KOPT-K1 (cell line): ENCODE data around the gene GATAD2A.

Experiments
- H3K27ac ChIP-seq: fragments of 200-600 bp; sonication (generic); 2 replicates; pipeline ENCODE4 v1.5.1; 2016; ENCODE audit warnings: antibody characterized with exemption, mild to moderate bottlenecking, low read depth, low read length; ENCODE audit not compliant: poor library complexity, severe bottlenecking
- H3K36me3 ChIP-seq: fragments of 200-600 bp; sonication (generic); 2 replicates; pipeline ENCODE4 v1.5.1; 2017; ENCODE audit warnings: antibody characterized with exemption, mild to moderate bottlenecking, low read length, moderate library complexity; ENCODE audit not compliant: insufficient read depth
- H3K9me3 ChIP-seq: fragments of 200-600 bp; sonication (generic); 2 replicates; pipeline ENCODE4 v1.5.1; 2017; ENCODE audit warnings: antibody characterized with exemption, low read length, mild to moderate bottlenecking; ENCODE audit not compliant: insufficient read depth, poor library complexity, severe bottlenecking

Gene GATAD2A

DNA sequence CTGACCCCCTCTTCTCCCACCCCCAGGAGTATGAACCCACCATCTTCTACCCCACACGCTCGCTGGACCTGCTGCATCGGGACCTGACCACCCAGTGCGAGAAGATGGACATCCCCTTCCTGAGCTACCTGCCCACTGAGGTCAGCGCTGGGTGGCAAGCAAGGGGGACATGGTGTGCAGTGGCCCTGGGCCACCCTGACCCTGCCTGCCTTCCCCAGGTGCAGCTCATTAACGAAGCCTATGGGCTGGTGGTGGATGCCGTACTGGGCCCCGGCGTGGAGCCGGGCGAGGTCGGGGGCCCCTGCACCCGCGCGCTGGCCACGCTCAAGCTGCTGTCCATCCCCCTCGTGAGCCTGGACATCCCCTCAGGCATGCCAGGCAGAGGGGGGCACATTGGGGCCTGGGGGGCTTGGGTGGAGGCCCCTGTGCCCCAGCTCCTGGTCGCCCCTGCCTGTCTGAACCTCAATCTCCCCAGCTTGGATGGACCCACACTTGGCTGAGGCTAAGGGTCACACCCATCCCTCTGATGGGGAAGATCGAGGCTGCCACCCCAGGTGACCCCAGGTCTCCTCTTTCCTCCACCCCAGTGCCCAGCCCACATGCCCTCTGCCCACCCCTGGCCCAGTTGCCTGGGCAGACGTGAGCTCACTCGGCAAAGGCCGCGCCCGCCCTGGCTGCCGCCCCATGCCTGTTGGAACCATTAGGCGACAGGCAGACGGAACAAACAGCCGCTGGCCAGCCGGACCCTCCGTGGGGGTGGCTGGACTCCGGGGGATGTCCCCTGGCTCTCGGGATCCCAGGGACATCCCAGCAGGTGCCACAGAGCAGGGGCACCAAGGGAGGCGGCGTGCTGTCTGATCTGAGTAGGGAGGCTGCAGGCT, 130.1 kb downstream of the GATAD2A start:
- no peaks in the 10 kb centered on the region for H3K9me3 ChIP-seq
- peaks cover 15% of the 10 kb centered on the region; the same call in 1 of the 2 replicates for H3K36me3 ChIP-seq
- no peak overlapping the region for H3K27ac ChIP-seq

DNA sequence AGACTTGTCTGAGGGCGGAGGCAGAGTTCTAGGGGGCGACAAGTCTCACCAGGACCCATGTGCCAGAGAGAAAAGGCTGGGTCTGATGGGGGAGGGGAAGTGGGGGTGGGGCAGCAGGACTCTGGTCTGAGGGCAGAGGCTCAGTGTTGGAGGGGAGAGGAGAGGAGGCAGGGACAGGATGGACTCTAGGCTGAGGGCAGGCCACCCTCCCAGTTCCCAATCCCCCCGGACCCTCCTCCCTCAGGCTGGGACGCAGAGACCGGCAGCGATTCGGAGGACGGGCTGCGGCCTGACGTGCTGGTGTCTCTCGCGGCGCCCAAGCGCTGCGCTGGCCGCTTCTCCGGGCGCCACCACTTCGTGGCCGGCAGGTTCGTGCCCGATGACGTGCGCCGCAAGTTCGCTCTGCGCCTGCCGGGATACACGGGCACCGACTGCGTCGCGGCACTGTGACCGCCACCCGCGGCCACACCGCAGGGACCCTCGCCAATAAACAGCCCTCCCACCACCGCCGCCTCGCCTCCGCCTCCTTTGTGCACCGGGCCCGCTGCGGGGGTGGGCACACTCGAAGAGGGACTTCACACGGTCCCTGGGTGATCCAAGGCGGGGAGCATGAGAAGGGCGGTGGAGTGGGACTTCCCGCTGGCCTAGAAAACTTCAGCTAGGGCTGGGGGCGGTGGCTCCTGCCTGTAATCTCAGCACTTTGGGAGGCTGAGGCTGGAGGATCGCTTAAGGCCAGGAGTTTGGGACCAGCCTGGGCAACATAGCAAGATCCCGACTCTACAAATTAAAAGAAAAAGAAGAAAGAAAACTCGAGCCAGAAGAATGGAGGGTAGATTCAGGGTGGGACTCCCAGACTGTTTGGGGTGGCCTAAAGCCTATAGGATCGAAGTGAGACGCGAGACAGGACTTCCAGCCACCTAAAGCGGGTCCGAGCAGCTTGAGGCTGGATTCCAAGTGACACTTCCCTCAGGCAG, 131.9 kb downstream of the GATAD2A start:
- H3K27ac ChIP-seq = no peak overlapping the region
- H3K9me3 ChIP-seq = no peaks in the 10 kb centered on the region
- no peaks in the 10 kb centered on the region; the same call in 1 of the 2 replicates for H3K36me3 ChIP-seq

DNA sequence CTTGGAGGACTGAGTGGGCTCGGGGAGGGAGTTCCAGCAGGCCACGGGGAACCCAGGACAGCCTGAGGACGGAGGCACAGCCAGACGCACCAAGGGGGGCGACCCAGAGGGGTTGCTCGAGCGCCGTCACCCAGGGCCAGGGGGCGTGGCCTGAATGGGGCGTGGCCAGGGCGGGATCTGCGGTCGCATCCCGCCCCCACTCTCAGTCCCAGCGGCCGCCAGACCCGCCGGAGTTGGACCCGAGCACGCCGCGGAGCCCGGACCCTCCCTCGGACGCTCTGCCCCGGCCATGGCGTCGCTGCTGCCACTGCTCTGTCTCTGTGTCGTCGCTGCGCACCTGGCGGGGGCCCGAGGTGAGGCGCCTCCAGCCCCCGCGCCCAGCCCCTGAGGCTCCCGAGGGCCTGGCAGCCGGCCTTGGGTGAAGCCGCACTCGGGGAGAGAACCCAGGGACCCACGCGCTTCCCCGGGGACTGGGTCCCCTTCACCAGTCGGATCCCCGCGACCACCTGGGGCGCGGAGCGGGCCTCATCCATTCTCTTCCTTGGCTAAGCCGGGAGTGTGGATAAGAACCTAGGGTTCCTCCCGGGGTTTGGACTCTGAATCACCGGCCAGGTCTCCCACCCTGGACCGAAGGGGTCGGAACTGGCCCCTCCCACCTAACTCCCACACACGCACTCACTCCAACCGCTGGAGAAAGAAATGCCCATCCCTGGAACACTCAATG, 132.7 kb downstream of the GATAD2A start, which contains the start of gene CILP2:
TSS of gene CILP2 (plus strand) at position 205 of the 724 bp plus-strand sequence. CDS start at position 290, 85 bp downstream.
- H3K36me3 ChIP-seq = no peaks in the 10 kb centered on the region; the same call in 1 of the 2 replicates
- H3K27ac ChIP-seq = no peak within 1 kb of the TSS
- H3K9me3 ChIP-seq = no peaks in the 10 kb centered on the region

- Histone ChIP-seq H3K36me3 (no peaks in the 10 kb centered on the region; the same call in 1 of the 2 replicates), H3K27ac (no peak overlapping the region)
Measured at GRCh38 chr19:19538785-19539166, 133.3 kb downstream of the GATAD2A start.

DNA sequence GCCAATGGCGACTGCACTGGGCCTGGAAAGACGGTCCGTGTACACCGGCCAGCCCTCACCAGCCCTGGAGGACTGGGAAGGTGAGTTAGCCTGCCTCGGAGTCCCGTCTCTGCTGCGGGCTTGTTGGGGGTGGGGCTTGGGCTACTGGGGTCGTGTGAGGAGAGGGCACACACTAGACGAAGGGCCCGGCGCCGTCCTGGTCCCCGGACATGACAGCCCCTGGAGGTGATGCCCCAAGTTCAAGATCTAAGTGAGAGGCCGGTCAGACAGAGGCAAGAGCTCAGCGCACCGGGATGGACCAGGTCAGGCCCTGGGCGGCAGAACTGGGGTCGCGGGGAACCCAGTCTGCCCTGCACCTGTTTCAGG, 134.2 kb downstream of the GATAD2A start:
- H3K9me3 ChIP-seq = no peaks in the 10 kb centered on the region
- no peaks in the 10 kb centered on the region; the same call in 1 of the 2 replicates for H3K36me3 ChIP-seq
- H3K27ac ChIP-seq = no peak overlapping the region

More at GRCh38 chr19:19538785-19539166, 133.3 kb downstream of the GATAD2A start:
- no peaks in the 10 kb centered on the region for H3K9me3 ChIP-seq

GRCh38 chr19:19540064-19540714, 134.7 kb downstream of the GATAD2A start:
- Histone ChIP-seq H3K27ac (no peak overlapping the region), H3K36me3 (no peaks in the 10 kb centered on the region; the same call in 1 of the 2 replicates)

GRCh38 chr19:19540715-19541515, 135.4 kb downstream of the GATAD2A start:
- no peak overlapping the region for H3K27ac ChIP-seq
- no peaks in the 10 kb centered on the region for H3K9me3 ChIP-seq
- H3K36me3 ChIP-seq = no peaks in the 10 kb centered on the region

More at GRCh38 chr19:19540064-19540714, 134.7 kb downstream of the GATAD2A start:
- no peaks in the 10 kb centered on the region for H3K9me3 ChIP-seq

DNA sequence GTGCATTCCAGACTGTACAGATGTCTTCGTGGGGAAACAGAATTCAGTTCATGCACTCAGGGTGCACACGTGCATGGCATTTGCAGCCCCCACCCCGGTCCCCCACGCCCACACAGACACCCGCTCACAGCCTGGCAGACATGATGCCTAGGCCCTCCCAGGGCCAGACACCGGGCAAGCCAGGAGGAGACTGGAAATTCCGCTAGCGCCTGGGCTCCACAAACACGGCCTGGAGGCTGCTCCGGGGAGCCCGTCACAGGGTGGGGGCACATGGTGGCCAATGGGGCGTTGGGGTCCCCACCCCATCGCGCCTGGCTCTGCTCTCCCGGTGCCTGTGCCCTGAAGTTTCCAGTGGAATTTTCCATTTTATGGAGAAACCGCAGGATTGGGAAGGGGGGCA, 136.1 kb downstream of the GATAD2A start:
- no peaks in the 10 kb centered on the region for H3K36me3 ChIP-seq
- no peak overlapping the region for H3K27ac ChIP-seq
- H3K9me3 ChIP-seq = no peaks in the 10 kb centered on the region

DNA sequence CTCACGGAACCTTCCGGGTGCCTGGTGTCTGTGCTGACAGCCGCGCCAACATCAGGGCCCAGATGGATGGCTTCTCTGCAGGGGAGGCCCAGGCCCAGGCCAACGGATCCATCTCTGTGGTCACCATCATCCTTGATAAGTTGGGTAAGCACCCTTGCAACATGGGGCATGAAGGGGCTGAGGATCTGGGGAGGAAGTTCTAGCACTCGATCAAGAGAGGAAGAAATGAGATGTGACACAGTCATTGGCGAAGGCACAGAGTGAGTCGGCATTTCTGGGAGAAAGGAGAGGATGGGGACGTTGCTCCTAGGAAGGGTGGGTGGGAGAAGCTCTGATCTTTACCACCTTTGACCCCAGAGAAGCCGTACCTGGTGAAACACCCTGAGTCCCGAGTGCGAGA, 137.0 kb downstream of the GATAD2A start:
- Histone ChIP-seq H3K36me3 (no peaks in the 10 kb centered on the region), H3K27ac (no peak overlapping the region), H3K9me3 (no peaks in the 10 kb centered on the region)

DNA sequence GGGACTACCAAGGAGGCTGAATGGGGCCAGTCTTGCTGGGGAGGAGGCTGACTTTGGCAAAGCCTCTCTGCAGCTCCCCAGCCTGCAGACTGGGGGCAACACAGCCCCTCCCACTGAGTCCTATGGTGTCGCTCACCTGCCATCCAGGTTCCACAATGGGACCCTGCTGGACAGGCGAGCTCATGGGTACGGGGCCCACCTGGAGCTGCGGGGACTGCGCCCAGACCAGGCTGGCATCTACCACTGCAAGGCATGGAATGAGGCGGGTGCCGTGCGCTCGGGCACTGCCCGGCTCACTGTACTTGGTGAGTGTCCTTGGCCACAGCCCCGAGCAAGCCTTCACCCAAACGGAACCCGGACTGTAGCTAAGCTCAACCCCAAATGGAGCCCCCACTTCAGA, 137.6 kb downstream of the GATAD2A start:
- H3K27ac ChIP-seq = no peak overlapping the region
- no peaks in the 10 kb centered on the region for H3K9me3 ChIP-seq
- no peaks in the 10 kb centered on the region for H3K36me3 ChIP-seq

DNA sequence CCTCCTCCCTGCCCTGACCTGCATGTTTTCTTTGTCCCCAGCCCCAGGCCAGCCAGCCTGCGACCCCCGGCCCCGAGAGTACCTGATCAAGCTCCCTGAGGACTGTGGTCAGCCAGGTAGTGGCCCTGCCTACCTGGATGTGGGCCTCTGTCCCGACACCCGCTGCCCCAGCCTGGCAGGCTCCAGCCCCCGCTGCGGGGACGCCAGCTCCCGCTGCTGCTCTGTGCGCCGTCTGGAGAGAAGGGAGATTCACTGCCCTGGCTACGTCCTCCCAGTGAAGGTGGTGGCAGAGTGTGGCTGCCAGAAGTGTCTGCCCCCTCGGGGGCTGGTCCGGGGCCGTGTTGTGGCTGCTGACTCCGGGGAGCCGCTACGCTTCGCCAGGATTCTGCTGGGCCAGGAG, 138.2 kb downstream of the GATAD2A start:
- Histone ChIP-seq H3K27ac (no peak overlapping the region), H3K36me3 (no peaks in the 10 kb centered on the region), H3K9me3 (no peaks in the 10 kb centered on the region)

- no peak overlapping the region for H3K27ac ChIP-seq
- no peaks in the 10 kb centered on the region for H3K9me3 ChIP-seq
- H3K36me3 ChIP-seq = no peaks in the 10 kb centered on the region
Measured at GRCh38 chr19:19544257-19544953, 138.9 kb downstream of the GATAD2A start.

- H3K36me3 ChIP-seq = no peaks in the 10 kb centered on the region
- no peaks in the 10 kb centered on the region for H3K9me3 ChIP-seq
- H3K27ac ChIP-seq = no peak overlapping the region
Measured at GRCh38 chr19:19544954-19545591, 139.6 kb downstream of the GATAD2A start.
